H1 (cell line): ENCODE measurements around the gene PTPRF. TPM values are rescaled to one million over a fixed set of nuclear protein-coding genes. Genes with fewer than 3 reads are reported as not detected.

Experiments used
- CTCF ChIA-PET: fragments of 300-600 bp; sonication (Branson Sonifier 250); formaldehyde crosslinking; loops from one replicate; lab custom pipeline; 2021; ENCODE audit not compliant: partially characterized antibody; lab: Charles Lee
- POLR2A ChIA-PET: fragments of 300-600 bp; sonication (Branson Sonifier 250); formaldehyde crosslinking; loops from one replicate; lab custom pipeline; 2021; ENCODE audit warnings: inconsistent platforms; ENCODE audit not compliant: partially characterized antibody; lab: Charles Lee
- DNase-seq, 2 experiments: peaks; one replicate each; pipeline versions ENCODE4 v3.0.0 to v3.0.0-alpha.2; 2010 to 2022; ENCODE audit warnings: low spot score in 2 of 2, low read depth in 1 of 2, mixed read lengths in 1 of 2
- FAIRE-seq: peaks from 2 replicates; lab custom pipeline; 2011; peaks lifted over from hg19 to GRCh38; lab: Jason Lieb, UNC
- H2AFZ ChIP-seq: 2 replicates; pipeline ENCODE4 v1.8.1; 2012; ENCODE audit warnings: low read length, inconsistent platforms
- H2AK5ac ChIP-seq: 2 replicates; pipeline ENCODE4 v1.6.1; 2013; ENCODE audit warnings: low read depth, low read length
- H2BK120ac ChIP-seq: replicated peaks from 2 replicates; pipeline ENCODE3; 2013; ENCODE audit warnings: low read depth, low read length, inconsistent platforms
- H2BK12ac ChIP-seq: 2 replicates; pipeline ENCODE4 v1.6.1; 2013; ENCODE audit warnings: low read depth, low read length
- H2BK15ac ChIP-seq: 2 replicates; pipeline ENCODE4 v1.6.1; 2013; ENCODE audit warnings: low read length
- H2BK20ac ChIP-seq: 2 replicates; pipeline ENCODE4 v1.6.1; 2013; ENCODE audit warnings: low read length
- H2BK5ac ChIP-seq: 2 replicates; pipeline ENCODE4 v1.6.1; 2013; ENCODE audit warnings: low read depth, low read length
- H3K14ac ChIP-seq: 2 replicates; pipeline ENCODE4 v1.6.1; 2013; ENCODE audit warnings: inconsistent platforms; ENCODE audit not compliant: insufficient read length
- H3K18ac ChIP-seq: 2 replicates; pipeline ENCODE4 v1.6.1; 2013; ENCODE audit warnings: low read length; ENCODE audit errors: extremely low read depth
- H3K23ac ChIP-seq: 2 replicates; pipeline ENCODE4 v1.6.1; 2013; ENCODE audit warnings: inconsistent platforms; ENCODE audit not compliant: insufficient read length
- H3K23me2 ChIP-seq: 2 replicates; pipeline ENCODE4 v1.6.1; 2013; ENCODE audit warnings: low read depth, low read length
- H3K27ac ChIP-seq: 2 replicates; pipeline ENCODE4 v1.6.1; 2011; ENCODE audit warnings: low read depth, low read length, inconsistent platforms
- H3K27me3 ChIP-seq, 4 experiments: replicated peaks in 1 of 4; 1 replicate in 1 of 4; 2 replicates in 3 of 4; pipeline versions ENCODE4 v1.6.1 to v1.8.1; 2011 to 2013; ENCODE audit warnings: low read length in 3 of 4, mild to moderate bottlenecking in 3 of 4, inconsistent platforms in 2 of 4, mixed read lengths in 2 of 4, moderate library complexity in 1 of 4; ENCODE audit not compliant: control insufficient read depth in 3 of 4, insufficient read depth in 3 of 4; ENCODE audit errors: extremely low read depth in 1 of 4
- H3K36me3 ChIP-seq, 4 experiments: 2 replicates each; pipeline versions ENCODE4 v1.6.1 to v1.8.1; 2011 to 2013; ENCODE audit warnings: mild to moderate bottlenecking in 4 of 4, low read length in 3 of 4, moderate library complexity in 2 of 4, control low read depth in 1 of 4, inconsistent platforms in 1 of 4; ENCODE audit not compliant: insufficient read depth in 4 of 4, control insufficient read depth in 2 of 4
- H3K4ac ChIP-seq: replicated peaks from 2 replicates; pipeline ENCODE3; 2013; ENCODE audit warnings: low read length, low read depth, mixed read lengths, inconsistent platforms; ENCODE audit not compliant: insufficient read length
- H3K4me1 ChIP-seq, 4 experiments: replicated peaks in 1 of 4; 1 replicate in 1 of 4; 2 replicates in 3 of 4; pipeline versions ENCODE4 v1.6.1 to v1.8.1; 2011 to 2013; ENCODE audit warnings: low read length in 3 of 4, inconsistent platforms in 2 of 4, mixed read lengths in 1 of 4; ENCODE audit not compliant: insufficient read depth in 4 of 4, control insufficient read depth in 3 of 4
- H3K4me2 ChIP-seq, 2 experiments: 2 replicates each; pipeline versions ENCODE4 v1.6.1 to v1.8.1; 2011 to 2013; ENCODE audit warnings: low read depth in 2 of 2, low read length in 2 of 2, control low read depth in 1 of 2, inconsistent platforms in 1 of 2, mild to moderate bottlenecking in 1 of 2; ENCODE audit not compliant: insufficient read depth in 1 of 2
- H3K4me3 ChIP-seq, 4 experiments: fragments of 200-600, 300-600 bp in 1 of 4; sonication (generic), shearing (Covaris generic), sonication (Bioruptor Twin) in 1 of 4; 2 replicates each; pipeline versions ENCODE4 v1.5.1 to v1.8.1; 2011 to 2016; ENCODE audit warnings: low read length in 4 of 4, low read depth in 3 of 4, control low read depth in 2 of 4, inconsistent platforms in 2 of 4, mild to moderate bottlenecking in 2 of 4, mixed read lengths in 1 of 4, moderate library complexity in 1 of 4; ENCODE audit not compliant: insufficient read depth in 2 of 4; ENCODE audit errors: extremely low read depth in 1 of 4
- H3K56ac ChIP-seq: replicated peaks from 2 replicates; pipeline ENCODE3; 2013; ENCODE audit warnings: low read depth, mild to moderate bottlenecking, mixed read lengths, low read length, inconsistent platforms; ENCODE audit not compliant: insufficient read length
- H3K79me1 ChIP-seq: 2 replicates; pipeline ENCODE4 v1.6.1; 2013; ENCODE audit warnings: low read depth, low read length, control low read depth
- H3K79me2 ChIP-seq, 2 experiments: 2 replicates each; pipeline versions ENCODE4 v1.6.1 to v1.8.1; 2012 to 2013; ENCODE audit warnings: low read length in 2 of 2, mild to moderate bottlenecking in 2 of 2, inconsistent platforms in 1 of 2; ENCODE audit not compliant: insufficient read depth in 2 of 2, control insufficient read depth in 1 of 2
- H3K9ac ChIP-seq, 4 experiments: replicated peaks in 1 of 4; 1 replicate in 1 of 4; 2 replicates in 3 of 4; pipeline versions ENCODE4 v1.6.1 to v1.8.1; 2011 to 2013; ENCODE audit warnings: low read depth in 3 of 4, low read length in 3 of 4, control low read depth in 2 of 4, mild to moderate bottlenecking in 2 of 4, moderate library complexity in 2 of 4, inconsistent platforms in 1 of 4; ENCODE audit errors: extremely low read depth in 1 of 4
- H3K9me3 ChIP-seq, 2 experiments: 2 replicates each; pipeline versions ENCODE4 v1.6.1 to v1.8.1; 2012 to 2013; ENCODE audit warnings: mild to moderate bottlenecking in 2 of 2, moderate library complexity in 2 of 2, control low read depth in 1 of 2, inconsistent platforms in 1 of 2, low read depth in 1 of 2, low read length in 1 of 2, mixed read lengths in 1 of 2; ENCODE audit not compliant: insufficient read depth in 2 of 2
- H4K20me1 ChIP-seq, 2 experiments: replicated peaks in 1 of 2; 2 replicates each; pipeline versions ENCODE3 to v1.8.1; 2011 to 2013; ENCODE audit warnings: inconsistent platforms in 2 of 2, low read length in 2 of 2, mild to moderate bottlenecking in 1 of 2; ENCODE audit not compliant: insufficient read depth in 2 of 2, control insufficient read depth in 1 of 2
- H4K5ac ChIP-seq: 2 replicates; pipeline ENCODE4 v1.6.1; 2013; ENCODE audit warnings: low read length, low read depth, mixed read lengths, inconsistent platforms; ENCODE audit not compliant: insufficient read length
- H4K8ac ChIP-seq: 2 replicates; pipeline ENCODE4 v1.8.0; 2013; ENCODE audit warnings: mild to moderate bottlenecking, moderate library complexity, low read length, inconsistent platforms; ENCODE audit not compliant: insufficient read depth; ENCODE audit errors: extremely low read depth
- H4K91ac ChIP-seq: replicated peaks from 2 replicates; pipeline ENCODE3; 2013; ENCODE audit warnings: low read length, mixed read lengths, inconsistent platforms; ENCODE audit not compliant: insufficient read length
- ATF2 ChIP-seq: IDR thresholded peaks from 2 replicates; pipeline ENCODE4 v1.6.1; 2012; ENCODE audit warnings: low read length, inconsistent platforms
- CTCF ChIP-seq, 3 experiments: IDR thresholded peaks; 1 replicate in 2 of 3; 2 replicates in 1 of 3; pipeline versions ENCODE4 v1.5.1 to v1.6.1; 2011; ENCODE audit warnings: low read length in 3 of 3, mild to moderate bottlenecking in 3 of 3, inconsistent platforms in 2 of 3, low read depth in 1 of 3, moderate library complexity in 1 of 3; ENCODE audit not compliant: insufficient read depth in 1 of 3; ENCODE audit errors: control extremely low read depth in 1 of 3
- JUN ChIP-seq: IDR thresholded peaks from 2 replicates; pipeline ENCODE4 v1.6.1; 2011; ENCODE audit warnings: low read depth, mild to moderate bottlenecking, improper control_type of control experiment, low read length
- KDM1A ChIP-seq: fragments of 200-600, 300-600 bp; sonication (generic); IDR thresholded peaks from 2 replicates; pipeline ENCODE4 v1.7.1; 2016; ENCODE audit warnings: mild to moderate bottlenecking, low read length, borderline replicate concordance
- PHF8 ChIP-seq: fragments of 200-600 bp; sonication (generic); conservative IDR thresholded peaks from 2 replicates; pipeline ENCODE4 v1.7.1; 2012; ENCODE audit warnings: low read depth, mild to moderate bottlenecking, inconsistent platforms, low read length, moderate library complexity
- RBBP5 ChIP-seq: IDR thresholded peaks from 2 replicates; pipeline ENCODE4 v1.7.1; 2012; ENCODE audit warnings: low read depth, mild to moderate bottlenecking, inconsistent platforms, low read length, moderate library complexity, borderline replicate concordance
- RNF2 ChIP-seq: fragments of 200-900, 300-1000 bp; sonication (generic); IDR thresholded peaks from 2 replicates; pipeline ENCODE4 v1.7.1; 2016; ENCODE audit warnings: borderline replicate concordance, low read depth, mild to moderate bottlenecking, antibody characterized with exemption, low read length; ENCODE audit not compliant: poor library complexity, severe bottlenecking; ENCODE audit errors: missing control alignments
- SRF ChIP-seq: IDR thresholded peaks from 2 replicates; pipeline ENCODE4 v1.6.1; 2011; ENCODE audit warnings: mild to moderate bottlenecking, low read depth, low read length, moderate library complexity
- WGBS, 2 experiments: shearing (Covaris generic) in 1 of 2; methylation state at CpG; one replicate each; pipeline versions ENCODE4 v1.1.6 to v1.1.7; 2013 to 2015; ENCODE audit warnings: low lambda C conversion rate in 2 of 2, mixed read lengths in 2 of 2, inconsistent platforms in 1 of 2, low coverage in 1 of 2, missing lambda C conversion rate in 1 of 2; ENCODE audit not compliant: insufficient replicate concordance in 2 of 2, insufficient coverage in 1 of 2, insufficient read length in 1 of 2; ENCODE audit errors: extremely low coverage in 1 of 2, missing lambda C conversion rate in 1 of 2; 5-methylcytosine and 5-hydroxymethylcytosine counted together
- polyA plus RNA-seq, 7 experiments: library from polyadenylated mRNA; depleted of rRNA in 3 of 7; stranded (reverse) in 5 of 7; unstranded in 2 of 7; fragments of >200 nt in 5 of 7; fragments of 200-250 nt in 2 of 7; gene quantifications; 1 replicate in 5 of 7; 2 replicates in 1 of 7; 4 replicates in 1 of 7; pipeline versions ENCODE4 v1.2.1 to v1.2.3, GENCODE V29; 2011 to 2013; ENCODE audit warnings: missing spikeins in 2 of 7, mixed read lengths in 2 of 7
- total RNA-seq: library from RNA; stranded (reverse); fragmentation: NEBNext Ultra II Directional; extraction: Animal tissue kit (Norgen Biotek cat#: 25700); gene quantifications from 2 replicates; pipeline ENCODE4 v1.2.1, GENCODE V29; 2021

PTPRF gene
- total and polyA plus RNA-seq, 2 of the 8 experiments (the other 6 are each of a cell fraction or from before 2014, with no cell fraction given), result 136 to 231 TPM

- POLR2A ChIA-PET, result interaction anchor here (1.0 to 33.6 kb wide), 4 partner anchors 6 to 34 kb away, joined by 3 to 651 read pairs (median 328); partner anchors contain the start of gene KDM4A
- no peak for FAIRE-seq
- TF ChIP-seq KDM1A (no peak), ATF2 (no peak), RNF2 (no peak), PHF8 (no peak), JUN (no peak), CTCF (IDR thresholded peaks at IDR 0.05; ENCODE audit: control extremely low read depth in 1 of 3, insufficient read depth in 1 of 3, low read depth in 1 of 3, low read length in 3 of 3) (no peak), RBBP5 (no peak), SRF (no peak)
Measured at GRCh38 chr1:43668956-43669355, 138.3 kb downstream of the PTPRF start.

More at GRCh38 chr1:43668956-43669355, 138.3 kb downstream of the PTPRF start:
- Histone ChIP-seq H2BK5ac (no peak overlapping the region), H2AK5ac (no peak overlapping the region), H2BK120ac (no peak overlapping the region), H3K27me3 (no peaks in the 10 kb centered on the region), H3K36me3 (peaks cover 69 to 97% (median 86%) of the 10 kb centered on the region in 4 experiments), H3K9me3 (no peaks in the 10 kb centered on the region), H2BK15ac (no peak overlapping the region), H3K27ac (no peak overlapping the region), H3K18ac (no peak overlapping the region), H2BK20ac (no peak overlapping the region), H3K4ac (no peak overlapping the region), H3K79me1 (peaks cover 7% of the 10 kb centered on the region), H3K79me2 (no peaks in the 10 kb centered on the region; a peak in 1 of 4 replicates), H3K4me2 (no peak overlapping the region), H2BK12ac (no peak overlapping the region), H4K91ac (no peak overlapping the region), H2AFZ (no peak overlapping the region), H4K20me1 (peaks cover 10 to 11% of the 10 kb centered on the region in 2 experiments), H3K4me3 (no peak overlapping the region), H3K14ac (no peak overlapping the region), H4K8ac (no peak overlapping the region), H3K9ac (no peak overlapping the region), H3K23me2 (no peaks in the 10 kb centered on the region), H3K23ac (no peak overlapping the region), H4K5ac (no peak overlapping the region), H3K56ac (no peak overlapping the region), H3K4me1 (no peaks in the 10 kb centered on the region)
- 91% methylated on average over 7 of the region's 7 CpGs; no CpG with 5 or more reads in 1 of the 2 experiments for WGBS, 2 experiments
- DNase-seq, result no peak
- CTCF ChIA-PET, result interaction anchor here (0.6 to 1.6 kb wide), 5 partner anchors 9 to 716 kb away, joined by 3 to 5 read pairs (median 3); no protein-coding TSS in a partner anchor
